ENCODE measurements around the gene CFAP58.

CFAP58 gene, protein sequence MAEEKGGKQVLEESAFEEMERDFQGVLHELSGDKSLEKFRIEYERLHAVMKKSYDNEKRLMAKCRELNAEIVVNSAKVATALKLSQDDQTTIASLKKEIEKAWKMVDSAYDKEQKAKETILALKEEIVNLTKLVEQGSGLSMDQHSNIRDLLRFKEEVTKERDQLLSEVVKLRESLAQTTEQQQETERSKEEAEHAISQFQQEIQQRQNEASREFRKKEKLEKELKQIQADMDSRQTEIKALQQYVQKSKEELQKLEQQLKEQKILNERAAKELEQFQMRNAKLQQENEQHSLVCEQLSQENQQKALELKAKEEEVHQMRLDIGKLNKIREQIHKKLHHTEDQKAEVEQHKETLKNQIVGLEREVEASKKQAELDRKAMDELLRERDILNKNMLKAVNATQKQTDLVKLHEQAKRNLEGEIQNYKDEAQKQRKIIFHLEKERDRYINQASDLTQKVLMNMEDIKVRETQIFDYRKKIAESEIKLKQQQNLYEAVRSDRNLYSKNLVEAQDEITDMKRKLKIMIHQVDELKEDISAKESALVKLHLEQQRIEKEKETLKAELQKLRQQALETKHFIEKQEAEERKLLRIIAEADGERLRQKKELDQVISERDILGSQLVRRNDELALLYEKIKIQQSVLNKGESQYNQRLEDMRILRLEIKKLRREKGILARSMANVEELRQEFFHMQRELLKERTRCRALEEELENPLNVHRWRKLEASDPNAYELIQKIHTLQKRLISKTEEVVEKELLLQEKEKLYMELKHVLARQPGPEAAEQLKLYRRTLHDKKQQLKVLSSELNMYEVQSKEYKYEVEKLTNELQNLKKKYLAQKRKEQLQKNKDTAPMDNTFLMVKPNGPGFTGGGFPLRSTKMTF

DNA sequence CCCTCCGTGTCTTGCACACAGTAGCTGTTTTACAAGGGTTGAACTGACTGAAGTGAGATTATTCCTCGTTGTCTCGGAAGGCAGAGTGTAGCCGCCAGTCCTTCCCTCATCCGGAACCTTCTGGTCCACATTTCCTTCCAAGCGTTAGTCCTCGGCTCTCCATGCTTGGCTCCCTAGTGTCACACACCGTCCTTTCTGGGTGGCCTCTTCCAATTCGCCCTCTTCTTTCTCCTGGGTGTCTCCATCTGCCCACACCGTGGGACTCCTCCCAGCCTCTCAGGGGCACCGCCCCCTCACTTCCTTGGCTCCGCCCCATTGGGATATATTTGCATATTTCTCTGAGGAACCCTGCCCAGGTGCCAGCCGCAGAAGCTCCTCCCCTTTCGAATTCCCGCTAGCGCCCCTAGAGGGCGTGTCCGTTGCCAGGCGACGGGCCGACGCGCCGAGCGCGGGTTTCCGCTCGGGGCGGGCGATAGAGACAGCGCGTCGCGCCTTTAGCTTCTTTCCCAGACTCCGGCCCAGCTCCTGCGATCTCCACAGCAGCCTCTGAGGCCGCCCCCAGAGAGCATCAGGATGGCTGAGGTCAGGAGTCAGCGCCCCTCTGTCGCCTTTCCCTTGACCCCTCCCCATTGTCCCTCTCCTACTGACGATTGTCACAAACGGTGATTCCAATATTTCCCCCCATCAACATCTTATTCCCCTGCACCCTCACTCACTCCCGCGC, at the start of gene CFAP58:
CFAP58 (plus strand) TSS at position 509 of the 724 bp plus-strand sequence; CDS start at position 574, 65 bp downstream.
- DNase-seq (ENCODE audit: low read depth): peak; percentile 82

DNA sequence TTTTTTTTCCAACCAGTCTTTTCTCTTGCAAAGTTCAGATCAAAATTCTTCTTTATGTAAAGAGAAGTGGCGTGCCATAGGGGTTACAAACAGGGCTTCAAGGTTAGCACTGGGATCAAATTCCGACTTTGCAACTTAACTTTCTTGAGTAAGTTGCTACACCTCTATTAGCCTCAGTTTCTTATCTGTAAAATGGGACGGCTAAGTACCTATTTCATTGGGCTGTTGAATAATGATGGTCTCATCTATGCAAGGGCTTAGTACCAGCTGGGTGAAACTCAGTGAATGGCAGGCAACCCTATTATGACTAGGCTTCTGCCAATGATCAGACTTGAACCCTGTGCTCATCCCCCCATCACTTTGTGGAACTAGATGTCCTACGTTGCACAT, 49.3 kb upstream of the CFAP58 start:
- no peak for DNase-seq (ENCODE audit: low read depth)

DNA sequence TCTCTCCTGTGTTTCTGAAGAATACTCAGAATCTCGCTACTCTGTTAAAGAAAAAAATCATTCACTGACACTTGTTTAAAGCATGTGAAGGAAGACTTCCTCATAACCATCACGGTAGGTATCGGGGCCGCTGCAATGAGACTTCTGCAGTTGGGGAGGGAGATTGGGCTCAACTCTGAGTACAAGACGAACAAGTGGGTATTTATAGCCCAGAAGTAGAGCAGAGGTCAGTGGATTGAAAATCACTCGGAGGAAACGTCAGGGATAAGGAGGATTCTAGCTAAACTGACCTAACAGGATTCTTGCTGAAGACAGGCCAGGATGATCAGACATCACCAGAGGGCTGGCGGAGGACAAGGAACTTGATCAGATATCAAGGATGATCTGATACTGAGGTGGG, 48.7 kb upstream of the CFAP58 start:
- no peak for DNase-seq (ENCODE audit: low read depth)

DNA sequence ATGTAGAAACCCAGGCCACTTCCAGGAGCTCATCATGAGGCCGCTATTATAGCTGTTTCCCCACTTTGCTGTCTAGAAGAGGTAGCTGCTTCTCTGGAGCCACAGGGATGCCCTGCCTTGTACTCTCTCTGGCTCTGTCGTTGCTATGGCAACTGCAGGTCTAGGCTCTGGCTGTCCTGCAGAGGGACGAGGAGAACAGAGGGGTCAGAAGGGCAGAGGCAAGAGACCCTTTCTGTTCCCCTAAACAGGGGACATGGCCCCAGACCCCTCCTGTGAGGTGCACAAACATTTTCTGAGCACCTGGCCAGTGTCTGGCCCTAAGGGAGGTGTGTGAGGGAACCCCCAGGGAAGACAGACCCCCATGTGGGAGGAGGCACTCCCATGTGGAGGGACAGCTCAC, 46.7 kb upstream of the CFAP58 start:
- DNase-seq (ENCODE audit: low read depth): no peak

DNA sequence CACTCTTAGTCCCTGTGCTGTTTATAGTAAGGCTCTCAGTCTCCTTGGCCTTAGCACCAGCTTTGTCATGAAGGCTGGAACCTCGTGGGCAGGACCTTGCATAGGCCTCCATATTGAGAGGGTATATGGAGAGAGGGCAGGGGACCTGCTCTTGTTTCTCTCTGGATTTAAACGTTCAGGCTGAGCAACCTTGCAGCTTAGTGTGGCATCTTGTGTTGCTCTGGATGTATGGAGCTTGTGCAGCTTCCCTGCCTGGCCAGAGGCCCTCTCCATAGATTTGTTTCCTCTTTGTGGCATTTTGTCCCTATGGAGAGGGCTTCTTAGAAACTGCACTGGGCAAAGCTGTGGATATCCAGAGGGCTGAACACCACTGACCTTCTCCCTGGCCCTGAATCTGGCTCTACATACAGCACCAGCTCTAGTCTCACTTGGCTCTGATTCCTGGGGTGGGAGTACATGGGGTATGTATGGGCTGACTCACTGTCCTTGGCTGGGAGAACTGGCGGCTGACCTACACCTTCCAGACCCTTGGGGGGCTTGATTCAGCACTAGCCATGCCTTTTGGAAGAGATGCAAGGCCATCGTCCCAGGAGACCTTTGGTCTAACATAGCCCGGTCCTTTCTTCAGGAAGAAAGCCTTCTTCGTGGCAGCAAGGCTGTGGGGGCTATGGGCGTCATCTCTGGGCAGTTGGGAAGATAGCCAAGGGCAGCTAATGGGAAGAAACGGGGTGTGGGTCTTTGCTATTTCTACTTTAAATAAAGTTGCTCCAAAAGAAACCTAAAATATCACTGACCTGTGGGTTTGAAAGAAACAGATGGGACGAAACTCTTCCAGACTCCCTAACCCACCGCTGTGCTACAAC, 45.8 kb upstream of the CFAP58 start:
- DNase-seq (ENCODE audit: low read depth): no peak

DNA sequence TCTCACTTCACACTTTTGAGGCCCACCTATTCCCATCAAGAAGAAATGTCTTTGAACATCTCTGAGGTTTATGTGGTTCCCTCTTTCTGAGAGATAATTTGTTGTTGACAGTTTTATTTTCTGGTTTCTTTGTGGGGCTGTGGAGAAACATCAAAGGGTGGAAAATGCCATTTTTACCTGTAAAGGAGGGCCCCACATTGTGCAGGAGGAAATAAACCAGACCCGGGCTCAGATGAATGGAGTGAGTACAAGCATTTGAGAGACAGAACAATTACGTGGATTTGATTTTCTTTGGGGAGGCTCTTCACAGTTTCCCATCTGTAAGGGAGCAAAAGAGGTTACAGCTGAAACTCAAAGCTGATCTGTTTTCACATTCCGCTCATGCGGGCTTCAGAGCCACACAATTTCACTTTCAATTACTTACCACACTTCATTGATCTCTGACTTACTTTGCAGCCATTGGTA, 45.2 kb upstream of the CFAP58 start:
- no peak for DNase-seq (ENCODE audit: low read depth)

DNA sequence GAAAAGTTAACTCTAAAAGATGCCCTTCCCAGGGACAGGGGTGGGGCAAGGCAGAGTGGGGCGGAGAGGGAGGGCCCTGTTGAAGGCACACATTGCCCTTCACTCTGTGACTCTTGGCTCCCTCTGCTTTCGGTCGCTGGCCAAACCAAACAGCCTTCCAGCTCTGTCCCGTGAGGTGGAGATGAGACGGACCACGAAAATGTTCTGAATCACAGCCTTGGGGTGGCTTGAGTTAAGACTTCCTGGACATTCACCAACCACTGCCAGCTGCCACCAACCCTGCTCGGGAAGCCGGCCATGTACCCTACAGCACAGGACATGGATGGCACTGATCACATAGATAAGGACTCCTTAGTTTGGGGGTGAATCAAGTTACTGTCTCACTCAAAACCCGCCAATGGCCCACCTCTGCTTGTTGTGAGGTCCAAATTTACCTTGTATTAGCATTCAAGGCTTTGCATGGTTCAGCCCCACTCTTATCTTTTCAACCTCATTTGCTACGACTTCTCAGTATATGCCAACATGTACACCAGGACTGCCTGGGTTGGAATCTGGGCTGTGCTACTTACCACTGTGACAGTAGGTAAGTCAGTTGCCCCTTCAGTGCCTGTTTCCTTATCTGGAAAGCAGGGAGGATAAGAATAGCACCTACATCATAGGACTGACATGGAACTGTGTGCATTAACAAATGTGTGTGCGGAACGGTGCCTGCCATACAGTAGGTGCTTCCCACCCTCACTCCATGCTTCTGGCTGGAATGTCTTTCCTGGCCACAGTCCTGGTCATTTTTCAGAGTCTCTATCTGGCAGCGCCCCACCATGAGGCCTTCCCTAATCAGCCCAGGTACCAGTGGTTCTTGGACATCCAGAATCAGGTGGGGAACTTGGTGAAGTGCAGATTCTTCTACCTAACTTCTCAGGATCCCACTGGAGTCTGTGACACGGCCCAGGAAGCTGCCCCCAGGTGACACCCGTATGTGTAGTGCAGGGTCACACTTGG, 43.4 kb upstream of the CFAP58 start:
- DNase-seq (ENCODE audit: low read depth): peak; percentile 95

DNA sequence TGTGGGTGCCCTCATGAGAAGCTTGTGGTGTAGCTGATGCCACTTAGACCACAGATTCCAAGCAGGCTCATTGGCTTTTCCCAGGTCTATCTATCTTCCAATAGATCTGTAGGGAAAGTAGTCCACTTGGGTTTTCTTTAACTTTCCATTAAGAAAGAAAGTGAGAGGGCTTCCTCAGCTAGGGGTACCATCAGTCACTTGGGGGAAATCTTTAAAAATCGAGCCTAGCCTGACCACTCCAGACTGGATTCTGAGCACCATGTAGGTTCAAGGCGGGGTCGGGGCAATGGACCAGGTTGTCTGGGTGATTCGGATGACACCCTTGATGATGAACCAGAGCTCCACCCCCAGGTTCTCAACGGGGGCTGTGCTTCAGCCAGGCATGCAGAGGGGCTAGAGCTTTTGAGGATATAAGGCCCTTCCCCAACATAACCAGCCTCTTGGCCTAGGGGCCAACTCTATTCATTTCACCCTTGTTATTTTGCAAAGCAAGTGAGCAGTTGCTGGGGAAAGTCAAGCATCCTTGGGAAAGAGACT, 42.4 kb upstream of the CFAP58 start:
- DNase-seq (ENCODE audit: low read depth): no peak

DNA sequence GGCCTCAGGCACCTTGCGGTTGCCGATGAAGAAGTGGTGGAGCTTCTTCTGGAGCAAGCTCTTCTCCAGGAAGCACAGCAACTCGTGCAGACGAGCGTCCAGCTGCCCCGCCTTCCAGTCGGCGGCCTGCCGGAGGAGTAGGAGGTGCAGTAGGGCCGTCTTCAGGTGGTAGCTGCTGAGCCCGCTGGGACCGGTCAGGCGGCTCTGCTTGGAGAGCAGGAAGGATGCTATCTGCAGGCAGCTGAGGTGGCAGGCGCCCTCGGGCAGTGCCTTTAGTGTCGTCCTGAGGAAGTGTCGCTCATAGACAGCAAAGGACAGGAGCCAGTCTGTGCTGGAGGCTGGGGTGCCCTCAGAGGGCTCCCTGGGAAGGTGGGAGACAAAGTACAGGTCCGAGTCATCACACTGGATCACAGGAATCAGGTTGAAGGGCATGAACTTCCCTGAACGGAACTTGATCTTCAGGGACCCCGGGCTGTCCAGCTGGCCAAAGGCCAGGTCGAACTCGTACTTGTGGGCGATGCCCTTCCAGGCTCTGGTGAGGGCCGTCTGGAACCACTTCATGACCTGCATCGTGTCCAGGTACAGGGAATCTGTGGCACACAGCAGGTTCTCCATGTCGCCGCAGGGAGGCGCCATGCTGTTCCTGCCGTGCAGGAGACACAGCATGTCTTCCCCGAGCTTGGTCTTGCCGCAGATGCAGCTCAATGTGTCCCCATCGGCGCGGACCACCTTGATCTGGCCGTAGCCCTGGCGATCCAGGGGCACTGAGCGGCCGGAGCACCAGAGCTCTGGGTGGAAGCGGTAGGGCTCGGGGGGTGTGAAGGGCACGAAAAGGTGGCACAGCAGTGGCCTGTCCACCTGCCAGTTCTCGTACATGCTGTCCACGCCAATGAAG, 38.8 kb upstream of the CFAP58 start:
- no peak for DNase-seq (ENCODE audit: low read depth)

DNA sequence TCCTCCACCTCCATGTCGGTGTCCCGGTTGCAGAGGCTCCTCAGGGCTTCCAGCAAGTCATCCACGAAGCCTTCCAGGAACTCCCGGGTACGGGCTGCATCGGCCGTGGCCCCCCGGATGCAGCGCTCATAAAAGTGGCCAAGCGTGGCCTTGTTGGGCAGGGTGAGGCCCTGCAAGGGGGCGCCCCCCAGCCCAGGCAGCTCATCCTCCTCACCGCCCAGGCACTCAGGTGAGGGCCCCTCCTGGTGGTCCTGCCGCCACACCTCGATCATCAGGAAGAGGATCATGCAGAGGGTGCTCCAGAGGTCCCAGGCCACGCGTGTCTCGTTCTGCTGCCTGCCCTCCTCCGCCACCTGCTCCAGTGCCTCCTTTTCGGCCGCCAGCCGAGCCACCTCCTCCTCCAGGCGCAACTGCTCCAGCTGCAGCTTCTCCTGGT, 38.1 kb upstream of the CFAP58 start:
- DNase-seq (ENCODE audit: low read depth): no peak

DNA sequence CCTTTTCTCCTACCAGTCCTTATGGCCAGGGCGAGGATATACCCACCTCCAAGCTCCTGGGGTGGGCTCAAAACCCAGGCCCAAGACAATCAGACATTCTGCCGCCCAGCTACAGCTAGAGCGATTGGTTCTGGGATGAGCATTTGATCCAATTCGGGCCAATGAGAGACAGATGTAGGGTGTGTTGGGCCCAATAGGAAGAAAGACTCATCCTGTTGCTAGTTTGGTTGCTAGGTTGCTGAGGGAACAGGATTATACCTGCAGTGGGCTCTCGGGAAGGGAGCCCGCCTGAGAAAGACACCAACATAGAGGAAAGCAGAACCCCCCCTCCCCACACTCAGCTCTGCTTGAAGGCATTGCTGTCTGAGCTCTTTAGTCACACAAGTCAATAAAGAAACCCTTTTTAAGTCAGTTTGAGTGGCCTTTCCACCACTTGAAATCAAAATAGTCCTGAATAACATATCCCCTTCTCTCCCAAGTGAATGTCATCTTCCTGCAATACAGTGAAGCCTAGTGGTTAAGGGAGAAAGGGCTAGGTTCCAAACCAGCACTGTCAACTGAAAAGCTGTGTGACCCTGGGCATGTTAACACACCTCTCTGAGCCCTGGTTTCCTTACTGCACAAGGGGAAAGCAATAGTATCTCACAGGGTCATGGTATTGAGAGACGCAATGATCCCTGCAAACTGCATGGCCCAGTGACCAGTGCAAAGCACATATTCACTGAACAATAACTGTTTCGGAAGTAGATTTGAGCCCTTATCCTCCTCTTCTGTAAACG, 37.1 kb upstream of the CFAP58 start:
- DNase-seq (ENCODE audit: low read depth): no peak

DNA sequence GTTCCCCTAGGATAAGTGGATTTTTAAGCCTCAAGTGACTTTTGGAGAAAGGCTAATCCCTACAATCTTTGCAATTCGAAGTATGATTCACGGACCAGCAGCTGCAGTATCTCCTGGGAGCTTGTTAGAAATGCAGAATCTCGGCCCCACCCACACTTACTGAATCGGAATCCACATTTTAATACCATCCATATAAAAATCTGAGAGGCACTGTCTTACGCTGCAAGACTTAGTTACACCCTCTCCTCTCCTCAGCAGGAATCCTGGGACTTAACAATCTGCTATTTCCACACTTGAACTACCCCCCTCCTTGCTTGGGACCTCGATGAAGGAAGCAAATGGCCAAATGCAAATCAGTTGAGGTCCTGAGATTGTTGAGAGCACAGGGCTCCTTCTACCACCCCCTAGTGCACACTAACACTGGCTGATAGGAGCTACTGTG, 36.3 kb upstream of the CFAP58 start:
- DNase-seq (ENCODE audit: low read depth): peak; percentile 82

DNA sequence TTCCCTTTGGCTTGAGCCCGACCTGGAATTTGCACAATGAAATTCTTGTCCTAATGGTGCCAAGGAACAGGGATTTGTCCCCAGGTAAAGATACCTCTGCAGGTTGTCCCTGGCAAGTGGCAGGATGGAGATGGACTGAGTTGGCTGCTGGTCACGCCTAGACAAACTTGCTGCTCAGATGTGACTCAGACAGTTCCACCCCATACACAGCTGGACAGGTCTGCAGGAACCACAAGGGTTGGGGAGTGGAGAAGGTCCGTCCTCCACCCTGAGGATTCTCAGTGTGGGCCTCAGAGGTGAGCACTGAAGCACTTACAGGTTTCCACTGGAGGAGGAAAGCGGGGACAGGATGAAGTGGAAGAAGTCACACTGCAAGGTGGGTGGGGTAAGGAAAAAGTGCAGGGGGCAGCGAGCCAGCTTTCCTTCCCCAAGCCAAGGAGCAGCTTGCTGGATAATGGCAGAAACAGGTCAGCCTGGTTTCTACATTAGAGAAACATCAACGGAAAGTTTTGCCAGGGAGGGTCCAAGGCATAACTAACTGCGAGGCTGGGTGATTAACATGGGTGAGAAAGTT, 35.8 kb upstream of the CFAP58 start:
- no peak for DNase-seq (ENCODE audit: low read depth)

DNA sequence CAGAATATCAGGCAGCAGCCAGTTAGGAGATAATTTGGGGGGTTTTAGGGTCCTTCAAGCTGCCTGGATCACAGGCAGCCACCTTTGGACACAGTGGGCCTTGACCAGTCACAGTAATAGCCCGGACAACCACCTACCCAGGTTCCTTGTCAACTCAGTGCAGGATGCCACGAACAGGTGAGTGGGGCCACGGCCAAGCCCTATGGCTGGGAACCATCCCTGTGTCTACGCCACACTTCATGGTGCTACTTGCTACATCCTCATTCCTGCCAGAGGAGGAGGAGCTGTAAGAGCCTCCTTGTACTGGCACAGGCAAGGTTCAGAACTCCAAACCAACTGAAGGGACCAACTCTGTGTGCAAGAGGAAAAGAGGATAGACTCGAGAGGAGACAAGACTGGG, 35.3 kb upstream of the CFAP58 start:
- DNase-seq (ENCODE audit: low read depth): no peak

DNA sequence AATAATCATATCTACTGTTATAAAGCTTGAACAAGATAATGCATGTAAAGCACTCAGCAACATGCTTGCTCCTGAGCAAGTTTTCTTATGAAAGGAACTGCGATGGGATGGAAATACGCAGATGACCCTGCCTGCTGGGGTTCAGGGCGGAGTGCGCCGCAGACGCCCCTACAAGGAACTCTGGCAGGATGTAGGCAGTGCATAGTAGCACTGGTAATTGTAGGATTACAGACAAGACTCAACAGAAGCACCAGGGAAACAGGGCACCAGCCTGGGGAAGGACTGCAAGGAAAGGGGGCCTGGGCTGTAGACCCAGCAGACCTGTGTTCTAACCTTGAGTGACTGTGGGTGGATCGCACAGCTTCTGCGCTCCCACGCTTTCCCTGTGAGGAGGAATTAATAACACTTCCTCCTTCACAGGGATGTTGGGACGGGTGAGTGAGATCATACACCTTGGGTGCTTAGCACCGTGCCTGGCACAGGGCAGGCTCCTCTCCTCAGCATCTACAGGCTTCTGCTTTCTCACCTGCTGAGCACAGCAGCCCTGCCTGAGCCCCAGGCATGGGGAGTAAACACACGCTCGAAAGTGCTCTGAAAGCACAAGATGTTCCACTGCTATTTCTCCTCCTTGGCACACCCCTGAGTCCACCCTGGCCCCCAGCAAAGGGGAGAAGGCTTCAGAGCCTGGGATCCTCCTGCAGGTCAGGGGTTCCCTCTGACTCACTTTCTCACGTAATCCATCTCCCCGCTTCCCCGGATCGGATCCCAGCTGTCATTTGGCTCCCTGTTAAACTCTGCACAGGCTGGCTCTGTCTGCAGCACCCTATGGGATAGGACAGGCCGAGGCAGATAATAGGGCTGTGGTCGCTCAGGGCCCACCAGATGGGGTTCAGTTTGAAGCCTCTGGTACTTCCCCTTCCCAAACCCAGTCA, 34.6 kb upstream of the CFAP58 start:
- no peak for DNase-seq (ENCODE audit: low read depth)

DNA sequence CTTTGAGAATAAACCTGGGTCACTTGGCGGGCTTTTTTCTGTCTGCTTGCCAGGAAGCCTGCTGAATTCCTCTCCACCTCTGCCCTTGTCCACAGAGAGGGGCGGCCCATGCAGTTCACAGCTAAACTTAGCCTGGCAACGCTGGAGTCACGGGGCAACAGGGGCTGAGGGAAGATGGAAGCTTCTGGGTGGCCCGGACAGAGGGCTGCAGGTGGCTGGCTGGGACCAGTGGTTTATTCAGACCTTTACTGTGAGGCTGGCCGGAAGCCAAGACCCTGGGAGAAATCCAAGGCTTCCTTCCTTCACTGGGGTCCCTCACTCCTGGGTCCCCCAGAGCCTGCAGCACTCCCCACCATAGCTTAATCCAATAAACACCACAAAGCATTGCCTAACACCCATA, 32.4 kb upstream of the CFAP58 start:
- no peak for DNase-seq (ENCODE audit: low read depth)

Measured in fibroblast of gingiva (primary cell).